MG63 (cell line): ENCODE results near the gene LENG8. TPM values are rescaled to one million over a fixed set of nuclear protein-coding genes. Genes with fewer than 3 reads are reported as not detected.
A peak's percentile ranks its signal among the peaks of the same experiment; 100 is the strongest.

ENCODE experiments used
- DNase-seq: peaks from one replicate; pipeline ENCODE4 v3.0.0-alpha.2; 2020
- H3K27me3 ChIP-seq: fragments of 250-450 bp; sonication (Bioruptor Pico); 2 replicates; pipeline ENCODE4 v1.5.1; 2020; ENCODE audit warnings: mild to moderate bottlenecking, moderate library complexity
- H3K36me3 ChIP-seq: fragments of 250-450 bp; sonication (Bioruptor Pico); 2 replicates; pipeline ENCODE4 v1.5.1; 2020; ENCODE audit warnings: mild to moderate bottlenecking, moderate library complexity
- H3K4me3 ChIP-seq: fragments of 250-450 bp; sonication (Bioruptor Pico); 2 replicates; pipeline ENCODE4 v1.5.1; 2020; ENCODE audit warnings: mild to moderate bottlenecking, moderate library complexity
- H3K9me3 ChIP-seq: fragments of 250-450 bp; sonication (Bioruptor Pico); 2 replicates; pipeline ENCODE4 v1.5.1; 2020; ENCODE audit warnings: mild to moderate bottlenecking, moderate library complexity
- total RNA-seq: library from RNA; depleted of rRNA; stranded (reverse); fragments of >200 nt; shearing (Covaris generic); gene quantifications from 2 replicates; pipeline ENCODE4 v1.2.3, GENCODE V29; 2014; ENCODE audit warnings: low replicate concordance

The LENG8 gene
- total RNA-seq, 1 experiment from 2014 or later = 6.6 TPM

- no peak overlapping the region for H3K4me3 ChIP-seq
- H3K36me3 ChIP-seq = no peaks in the 10 kb centered on the region
- DNase-seq = no peak
- H3K27me3 ChIP-seq = peaks cover 27% of the 10 kb centered on the region
- no peaks in the 10 kb centered on the region for H3K9me3 ChIP-seq
These were observed 29.0 kb upstream of the LENG8 start for GRCh38 chr19:54420068-54420382.

GRCh38 chr19:54420383-54421168 lies 28.4 kb upstream of the LENG8 start:
- peaks cover 28% of the 10 kb centered on the region for H3K27me3 ChIP-seq
- no peak for DNase-seq
- no peaks in the 10 kb centered on the region for H3K9me3 ChIP-seq

GRCh38 chr19:54421169-54421516 lies 27.9 kb upstream of the LENG8 start:
- peaks cover 28% of the 10 kb centered on the region for H3K27me3 ChIP-seq
- no peaks in the 10 kb centered on the region for H3K36me3 ChIP-seq
- DNase-seq = no peak
- H3K9me3 ChIP-seq = no peaks in the 10 kb centered on the region
- no peak overlapping the region for H3K4me3 ChIP-seq

More at GRCh38 chr19:54420383-54421168, 28.4 kb upstream of the LENG8 start:
- H3K4me3 ChIP-seq = no peak overlapping the region
- H3K36me3 ChIP-seq = no peaks in the 10 kb centered on the region

- Histone ChIP-seq H3K4me3 (no peak overlapping the region), H3K36me3 (no peaks in the 10 kb centered on the region), H3K27me3 (peaks cover 25% of the 10 kb centered on the region), H3K9me3 (no peaks in the 10 kb centered on the region)
- DNase-seq = no peak
These were observed 27.5 kb upstream of the LENG8 start for GRCh38 chr19:54421521-54421920.

- Histone ChIP-seq H3K4me3 (no peak overlapping the region), H3K36me3 (no peaks in the 10 kb centered on the region), H3K27me3 (peaks cover 24% of the 10 kb centered on the region), H3K9me3 (no peaks in the 10 kb centered on the region)
- no peak for DNase-seq
These were observed 26.9 kb upstream of the LENG8 start for GRCh38 chr19:54422136-54422535.

GRCh38 chr19:54424201-54424600 lies 24.8 kb upstream of the LENG8 start:
- H3K9me3 ChIP-seq = no peaks in the 10 kb centered on the region
- H3K36me3 ChIP-seq = no peaks in the 10 kb centered on the region
- H3K27me3 ChIP-seq = peaks cover 21% of the 10 kb centered on the region
- no peak overlapping the region for H3K4me3 ChIP-seq
- no peak for DNase-seq

- Histone ChIP-seq H3K27me3 (peaks cover 25% of the 10 kb centered on the region), H3K36me3 (no peaks in the 10 kb centered on the region), H3K9me3 (no peaks in the 10 kb centered on the region), H3K4me3 (no peak overlapping the region)
- no peak for DNase-seq
These were observed 24.2 kb upstream of the LENG8 start for GRCh38 chr19:54424660-54425381.

GRCh38 chr19:54425382-54425723 lies 23.6 kb upstream of the LENG8 start:
- Histone ChIP-seq H3K4me3 (no peak overlapping the region), H3K36me3 (no peaks in the 10 kb centered on the region)
- DNase-seq = no peak

GRCh38 chr19:54426291-54426931 lies 22.6 kb upstream of the LENG8 start:
- H3K27me3 ChIP-seq = peaks cover 39% of the 10 kb centered on the region
- H3K4me3 ChIP-seq = no peak overlapping the region
- H3K36me3 ChIP-seq = no peaks in the 10 kb centered on the region
- H3K9me3 ChIP-seq = no peaks in the 10 kb centered on the region
- DNase-seq = no peak

More at GRCh38 chr19:54425382-54425723, 23.6 kb upstream of the LENG8 start:
- Histone ChIP-seq H3K9me3 (no peaks in the 10 kb centered on the region), H3K27me3 (peaks cover 30% of the 10 kb centered on the region)

GRCh38 chr19:54427586-54427985 lies 21.4 kb upstream of the LENG8 start:
- no peaks in the 10 kb centered on the region for H3K36me3 ChIP-seq
- no peak overlapping the region for H3K4me3 ChIP-seq
- no peak for DNase-seq
- no peaks in the 10 kb centered on the region for H3K9me3 ChIP-seq
- peaks cover 50% of the 10 kb centered on the region for H3K27me3 ChIP-seq

- no peak for DNase-seq
- Histone ChIP-seq H3K36me3 (no peaks in the 10 kb centered on the region), H3K27me3 (peaks cover 56% of the 10 kb centered on the region), H3K4me3 (no peak overlapping the region), H3K9me3 (no peaks in the 10 kb centered on the region)
These were observed 20.4 kb upstream of the LENG8 start for GRCh38 chr19:54428323-54429175.

GRCh38 chr19:54429176-54429495 lies 19.9 kb upstream of the LENG8 start:
- H3K9me3 ChIP-seq = no peaks in the 10 kb centered on the region
- H3K27me3 ChIP-seq = peaks cover 61% of the 10 kb centered on the region
- no peak for DNase-seq
- no peaks in the 10 kb centered on the region for H3K36me3 ChIP-seq
- no peak overlapping the region for H3K4me3 ChIP-seq

- no peaks in the 10 kb centered on the region for H3K9me3 ChIP-seq
- no peaks in the 10 kb centered on the region for H3K36me3 ChIP-seq
- no peak overlapping the region for H3K4me3 ChIP-seq
- DNase-seq = no peak
- H3K27me3 ChIP-seq = peaks cover 67% of the 10 kb centered on the region
These were observed 19.3 kb upstream of the LENG8 start for GRCh38 chr19:54429545-54430227.

- DNase-seq = no peak
- H3K4me3 ChIP-seq = no peak overlapping the region
These were observed 18.4 kb upstream of the LENG8 start for GRCh38 chr19:54430306-54431254.

GRCh38 chr19:54431255-54431838 lies 17.7 kb upstream of the LENG8 start:
- H3K27me3 ChIP-seq = peaks cover 56% of the 10 kb centered on the region
- DNase-seq = peak; percentile 71

More at GRCh38 chr19:54430306-54431254, 18.4 kb upstream of the LENG8 start:
- peaks cover 62% of the 10 kb centered on the region for H3K27me3 ChIP-seq
- no peaks in the 10 kb centered on the region for H3K9me3 ChIP-seq
- H3K36me3 ChIP-seq = no peaks in the 10 kb centered on the region

More at GRCh38 chr19:54431255-54431838, 17.7 kb upstream of the LENG8 start:
- H3K9me3 ChIP-seq = no peaks in the 10 kb centered on the region
- H3K36me3 ChIP-seq = no peaks in the 10 kb centered on the region
- H3K4me3 ChIP-seq = no peak overlapping the region
